Kidney capillary endothelial cell (primary cell): ENCODE measurements around the gene CEP350.

Experiments used
- DNase-seq: peaks from one replicate; pipeline ENCODE4 v3.0.0-alpha.2; 2018; ENCODE audit warnings: low spot score

CEP350 gene

GRCh38 chr1:180155182-180155682 is 200.6 kb downstream of the CEP350 start:
- DNase-seq: no peak

DNA sequence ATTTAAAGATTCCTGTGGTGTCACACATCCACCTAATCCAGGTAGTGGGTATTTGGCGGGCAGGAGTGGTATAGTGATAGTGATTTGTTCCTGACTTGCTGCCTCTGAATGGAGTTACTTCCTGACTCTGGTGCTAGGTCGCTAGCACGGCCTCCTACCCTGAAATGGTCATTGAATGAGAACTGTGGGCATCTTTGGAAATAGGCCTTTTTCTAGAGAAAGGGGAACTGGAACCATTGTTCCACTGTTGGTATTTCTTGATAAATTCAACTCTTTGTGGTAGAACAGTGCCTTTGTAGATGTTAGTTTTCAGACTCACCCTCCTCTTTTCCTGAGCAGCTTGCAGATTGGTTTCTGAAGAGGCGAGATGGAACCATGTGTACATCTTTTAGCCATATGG is 201.6 kb downstream of the CEP350 start:
- DNase-seq: no peak

- DNase-seq: no peak
Observed at GRCh38 chr1:180156631-180157091, 202.1 kb downstream of the CEP350 start.

- DNase-seq: no peak
Observed at GRCh38 chr1:180157108-180157507, 202.5 kb downstream of the CEP350 start.

GRCh38 chr1:180157576-180158057 is 203.0 kb downstream of the CEP350 start:
- no peak for DNase-seq

- no peak for DNase-seq
Observed at GRCh38 chr1:180158149-180159147, 203.8 kb downstream of the CEP350 start.

DNA sequence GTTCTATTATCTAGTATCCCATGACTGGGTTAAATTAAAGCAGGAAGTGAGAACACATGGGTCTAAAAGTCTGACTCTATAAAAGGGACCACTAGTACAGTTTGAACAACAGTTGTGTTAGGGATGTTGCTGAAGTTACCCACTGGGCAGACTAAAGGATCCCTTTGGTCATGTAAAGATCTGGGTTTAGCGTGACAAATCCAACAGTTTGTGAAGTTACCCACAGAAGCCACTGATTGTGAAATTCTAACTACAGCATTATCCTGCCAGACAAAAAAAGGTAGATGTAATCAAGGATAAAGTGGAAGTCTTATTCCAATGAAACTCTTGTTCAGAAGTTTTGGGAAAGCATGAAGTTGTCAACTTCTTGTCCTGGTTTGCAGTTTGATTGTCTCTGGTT is 205.7 kb downstream of the CEP350 start:
- DNase-seq: no peak

GRCh38 chr1:180163041-180163440 is 208.4 kb downstream of the CEP350 start:
- no peak for DNase-seq
